ENCODE measurements around the gene PDIA5.

DNA sequence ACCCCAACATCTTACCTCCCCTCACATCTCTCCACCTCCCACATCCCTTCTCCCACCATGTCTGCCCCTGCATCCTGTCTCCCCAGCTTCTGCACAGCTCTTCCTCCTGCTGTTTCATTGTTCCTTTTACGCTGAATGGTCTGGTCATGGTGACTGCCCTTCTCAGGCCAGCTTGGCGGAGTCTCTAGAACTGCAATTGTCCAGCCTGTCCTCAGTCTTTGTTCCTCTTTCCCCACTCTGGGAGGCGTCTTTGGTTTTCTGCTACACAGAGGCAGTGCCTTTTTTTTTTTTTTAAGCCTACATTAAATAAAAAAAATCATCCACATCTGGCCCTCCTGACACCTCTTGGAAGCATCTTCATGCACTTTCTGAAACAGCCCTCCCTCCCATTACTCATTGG is 85.9 kb downstream of the PDIA5 start:
- TF ChIP-seq POLR2AphosphoS5 (IDR thresholded peaks at IDR 0.05) (no peak), POLR2A (IDR thresholded peaks at IDR 0.05) (no peak)
- TF ChIP-seq, protein P1, sequence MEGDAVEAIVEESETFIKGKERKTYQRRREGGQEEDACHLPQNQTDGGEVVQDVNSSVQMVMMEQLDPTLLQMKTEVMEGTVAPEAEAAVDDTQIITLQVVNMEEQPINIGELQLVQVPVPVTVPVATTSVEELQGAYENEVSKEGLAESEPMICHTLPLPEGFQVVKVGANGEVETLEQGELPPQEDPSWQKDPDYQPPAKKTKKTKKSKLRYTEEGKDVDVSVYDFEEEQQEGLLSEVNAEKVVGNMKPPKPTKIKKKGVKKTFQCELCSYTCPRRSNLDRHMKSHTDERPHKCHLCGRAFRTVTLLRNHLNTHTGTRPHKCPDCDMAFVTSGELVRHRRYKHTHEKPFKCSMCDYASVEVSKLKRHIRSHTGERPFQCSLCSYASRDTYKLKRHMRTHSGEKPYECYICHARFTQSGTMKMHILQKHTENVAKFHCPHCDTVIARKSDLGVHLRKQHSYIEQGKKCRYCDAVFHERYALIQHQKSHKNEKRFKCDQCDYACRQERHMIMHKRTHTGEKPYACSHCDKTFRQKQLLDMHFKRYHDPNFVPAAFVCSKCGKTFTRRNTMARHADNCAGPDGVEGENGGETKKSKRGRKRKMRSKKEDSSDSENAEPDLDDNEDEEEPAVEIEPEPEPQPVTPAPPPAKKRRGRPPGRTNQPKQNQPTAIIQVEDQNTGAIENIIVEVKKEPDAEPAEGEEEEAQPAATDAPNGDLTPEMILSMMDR (IDR thresholded peaks at IDR 0.05): no peak

All from sigmoid colon (tissue), 4 donors.